HFFc6 (cell line): ENCODE data around the gene PRRX2. TPM values are rescaled to one million over a fixed set of nuclear protein-coding genes. Genes with fewer than 3 reads are reported as not detected.
A peak's percentile ranks its signal among the peaks of the same experiment; 100 is the strongest.

Experiments
- DNase-seq: peaks from one replicate; pipeline ENCODE4 v3.0.0-alpha.2; 2018
- H3K27ac Mint-ChIP-seq: 2 replicates; pipeline ENCODE4 v1.8.0; 2020; ENCODE audit warnings: mild to moderate bottlenecking, mixed read lengths
- H3K27me3 Mint-ChIP-seq: 2 replicates; pipeline ENCODE4 v1.8.0; 2021; ENCODE audit warnings: mild to moderate bottlenecking, moderate library complexity, mixed read lengths; ENCODE audit not compliant: insufficient read depth
- H3K36me3 Mint-ChIP-seq: 2 replicates; pipeline ENCODE4 v1.8.0; 2021; ENCODE audit warnings: low read depth, mixed read lengths
- H3K4me1 Mint-ChIP-seq: 2 replicates; pipeline ENCODE4 v1.8.0; 2020; ENCODE audit warnings: low read depth, mixed read lengths
- H3K4me3 Mint-ChIP-seq: 2 replicates; pipeline ENCODE4 v1.8.0; 2020; ENCODE audit warnings: mild to moderate bottlenecking, moderate library complexity, mixed read lengths
- H3K9me3 Mint-ChIP-seq: 2 replicates; pipeline ENCODE4 v1.8.0; 2020; ENCODE audit warnings: mild to moderate bottlenecking, mixed read lengths
- total RNA-seq, 6 experiments: library from RNA; stranded (reverse); fragmentation: NEBNext Ultra II Directional; extraction: Animal tissue kit (Norgen Biotek cat#: 25700); gene quantifications; 2 replicates in 1 of 6; 3 replicates in 5 of 6; pipeline ENCODE4 v1.2.3, GENCODE V29; 2021
- TF ChIP-seq, protein P1 (sequence below): fragments of 200-600 bp; sonication (generic); IDR thresholded peaks from 2 replicates; pipeline ENCODE4 v1.5.0; 2021; ENCODE audit warnings: antibody characterized with exemption, mild to moderate bottlenecking

PRRX2 gene
- total RNA-seq, 6 experiments from 2014 or later: 34.0 to 113 (median 102) TPM

GRCh38 chr9:129637673-129638439 is 27.6 kb upstream of the PRRX2 start:
- H3K9me3 Mint-ChIP-seq: no peaks in the 10 kb centered on the region
- H3K36me3 Mint-ChIP-seq: peaks cover 25% of the 10 kb centered on the region
- TF ChIP-seq, protein P1, sequence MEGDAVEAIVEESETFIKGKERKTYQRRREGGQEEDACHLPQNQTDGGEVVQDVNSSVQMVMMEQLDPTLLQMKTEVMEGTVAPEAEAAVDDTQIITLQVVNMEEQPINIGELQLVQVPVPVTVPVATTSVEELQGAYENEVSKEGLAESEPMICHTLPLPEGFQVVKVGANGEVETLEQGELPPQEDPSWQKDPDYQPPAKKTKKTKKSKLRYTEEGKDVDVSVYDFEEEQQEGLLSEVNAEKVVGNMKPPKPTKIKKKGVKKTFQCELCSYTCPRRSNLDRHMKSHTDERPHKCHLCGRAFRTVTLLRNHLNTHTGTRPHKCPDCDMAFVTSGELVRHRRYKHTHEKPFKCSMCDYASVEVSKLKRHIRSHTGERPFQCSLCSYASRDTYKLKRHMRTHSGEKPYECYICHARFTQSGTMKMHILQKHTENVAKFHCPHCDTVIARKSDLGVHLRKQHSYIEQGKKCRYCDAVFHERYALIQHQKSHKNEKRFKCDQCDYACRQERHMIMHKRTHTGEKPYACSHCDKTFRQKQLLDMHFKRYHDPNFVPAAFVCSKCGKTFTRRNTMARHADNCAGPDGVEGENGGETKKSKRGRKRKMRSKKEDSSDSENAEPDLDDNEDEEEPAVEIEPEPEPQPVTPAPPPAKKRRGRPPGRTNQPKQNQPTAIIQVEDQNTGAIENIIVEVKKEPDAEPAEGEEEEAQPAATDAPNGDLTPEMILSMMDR: no peak
- H3K4me1 Mint-ChIP-seq: peaks cover 23% of the 10 kb centered on the region
- peak overlapping the region; percentile 19; the same call in 1 of the 2 replicates for H3K27ac Mint-ChIP-seq
- no peak overlapping the region; the same call in 1 of the 2 replicates for H3K4me3 Mint-ChIP-seq
- DNase-seq: no peak
- peaks cover 6% of the 10 kb centered on the region for H3K27me3 Mint-ChIP-seq

- Mint-ChIP-seq H3K9me3 (no peaks in the 10 kb centered on the region), H3K4me3 (no peak overlapping the region), H3K27me3 (peaks cover 6% of the 10 kb centered on the region), H3K27ac (no peak overlapping the region), H3K4me1 (peaks cover 21% of the 10 kb centered on the region), H3K36me3 (peaks cover 16% of the 10 kb centered on the region)
- DNase-seq: no peak
- TF ChIP-seq, protein P1: no peak
Observed at GRCh38 chr9:129639034-129639630, 26.3 kb upstream of the PRRX2 start.

- TF ChIP-seq, protein P1: no peak
- no peak for DNase-seq
- H3K27ac Mint-ChIP-seq: peak overlapping the region; percentile 73
- H3K27me3 Mint-ChIP-seq: peaks cover 6% of the 10 kb centered on the region
- H3K4me1 Mint-ChIP-seq: peaks cover 21% of the 10 kb centered on the region
- peak overlapping the region; percentile 93 for H3K4me3 Mint-ChIP-seq
- no peaks in the 10 kb centered on the region for H3K9me3 Mint-ChIP-seq
- H3K36me3 Mint-ChIP-seq: peaks cover 16% of the 10 kb centered on the region
Observed at GRCh38 chr9:129639756-129640085, 25.7 kb upstream of the PRRX2 start.

GRCh38 chr9:129640086-129640870 is 25.2 kb upstream of the PRRX2 start:
- Mint-ChIP-seq H3K9me3 (no peaks in the 10 kb centered on the region), H3K4me1 (peaks cover 21% of the 10 kb centered on the region), H3K27ac (peak overlapping the region; percentile 75), H3K4me3 (peak overlapping the region; percentile 93), H3K36me3 (peaks cover 16% of the 10 kb centered on the region), H3K27me3 (peaks cover 6% of the 10 kb centered on the region)
- no peak for DNase-seq
- TF ChIP-seq, protein P1: no peak; the same call in 1 of the 2 replicates

- no peak for DNase-seq
- H3K9me3 Mint-ChIP-seq: no peaks in the 10 kb centered on the region
- peak overlapping the region; percentile 93 for H3K4me3 Mint-ChIP-seq
- TF ChIP-seq, protein P1: no peak
- peaks cover 21% of the 10 kb centered on the region for H3K4me1 Mint-ChIP-seq
- H3K36me3 Mint-ChIP-seq: peaks cover 16% of the 10 kb centered on the region
- H3K27ac Mint-ChIP-seq: peak overlapping the region; percentile 75
- H3K27me3 Mint-ChIP-seq: peaks cover 6% of the 10 kb centered on the region
Observed at GRCh38 chr9:129640871-129641749, 24.3 kb upstream of the PRRX2 start.
